Smooth muscle cell of the umbilical artery (primary cell): ENCODE data around the gene DDX49. TPM values are rescaled to one million over a fixed set of nuclear protein-coding genes. Genes with fewer than 3 reads are reported as not detected.

Source experiments
- total RNA-seq: library from RNA; depleted of rRNA; stranded (reverse); fragments of >200 nt; gene quantifications from 2 replicates; pipeline ENCODE4 v1.2.3, GENCODE V29; 2014

DDX49 gene, protein sequence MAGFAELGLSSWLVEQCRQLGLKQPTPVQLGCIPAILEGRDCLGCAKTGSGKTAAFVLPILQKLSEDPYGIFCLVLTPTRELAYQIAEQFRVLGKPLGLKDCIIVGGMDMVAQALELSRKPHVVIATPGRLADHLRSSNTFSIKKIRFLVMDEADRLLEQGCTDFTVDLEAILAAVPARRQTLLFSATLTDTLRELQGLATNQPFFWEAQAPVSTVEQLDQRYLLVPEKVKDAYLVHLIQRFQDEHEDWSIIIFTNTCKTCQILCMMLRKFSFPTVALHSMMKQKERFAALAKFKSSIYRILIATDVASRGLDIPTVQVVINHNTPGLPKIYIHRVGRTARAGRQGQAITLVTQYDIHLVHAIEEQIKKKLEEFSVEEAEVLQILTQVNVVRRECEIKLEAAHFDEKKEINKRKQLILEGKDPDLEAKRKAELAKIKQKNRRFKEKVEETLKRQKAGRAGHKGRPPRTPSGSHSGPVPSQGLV
- 48.8 and 56.7 TPM in 2 replicates for total RNA-seq

DNA sequence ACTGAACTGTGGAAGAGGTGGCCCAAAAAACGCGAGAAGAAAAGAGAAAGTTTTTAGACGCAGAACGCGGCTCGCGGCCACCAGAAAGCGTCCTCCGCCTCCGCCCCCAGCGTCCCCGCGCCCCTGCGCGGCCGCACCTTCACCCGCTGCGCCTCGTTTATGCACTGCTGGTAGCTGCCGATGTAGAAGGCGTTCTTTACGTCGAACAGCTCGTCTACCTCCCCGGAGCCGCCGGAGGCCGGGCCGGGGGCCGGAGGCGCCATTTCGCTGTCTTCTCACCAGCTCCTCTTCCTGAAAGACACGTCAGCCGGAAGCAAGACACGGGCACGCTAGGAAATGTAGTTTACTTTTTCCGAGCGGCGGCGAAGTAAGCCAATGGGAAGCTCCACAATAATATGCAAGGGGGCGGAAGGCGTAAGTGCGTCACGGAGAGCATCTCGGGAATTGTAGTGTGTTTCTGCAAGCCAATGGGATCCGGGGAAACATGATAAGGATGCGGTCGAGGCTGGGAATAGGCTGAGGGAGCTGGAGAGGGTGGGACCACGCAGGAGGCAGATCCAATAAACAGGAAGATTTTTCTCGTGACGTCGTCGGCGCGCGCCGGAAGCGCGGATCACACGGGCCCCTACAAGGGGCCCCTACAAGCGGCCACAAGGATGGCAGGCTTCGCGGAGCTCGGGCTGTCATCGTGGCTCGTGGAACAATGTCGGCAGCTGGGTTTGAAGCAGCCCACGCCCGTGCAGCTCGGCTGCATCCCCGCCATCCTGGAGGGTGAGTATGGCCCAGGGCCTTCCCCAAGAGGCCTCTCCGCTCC lies at the start of gene DDX49, which contains the start of gene COPE:
Gene DDX49 (plus strand): TSS at position 630 of the 814 bp plus-strand sequence. CDS start 27 bp downstream, at position 657.
Gene COPE (minus strand): TSS at position 302 of the 814 bp plus-strand sequence. CDS start 39 bp downstream, at position 263.

DNA sequence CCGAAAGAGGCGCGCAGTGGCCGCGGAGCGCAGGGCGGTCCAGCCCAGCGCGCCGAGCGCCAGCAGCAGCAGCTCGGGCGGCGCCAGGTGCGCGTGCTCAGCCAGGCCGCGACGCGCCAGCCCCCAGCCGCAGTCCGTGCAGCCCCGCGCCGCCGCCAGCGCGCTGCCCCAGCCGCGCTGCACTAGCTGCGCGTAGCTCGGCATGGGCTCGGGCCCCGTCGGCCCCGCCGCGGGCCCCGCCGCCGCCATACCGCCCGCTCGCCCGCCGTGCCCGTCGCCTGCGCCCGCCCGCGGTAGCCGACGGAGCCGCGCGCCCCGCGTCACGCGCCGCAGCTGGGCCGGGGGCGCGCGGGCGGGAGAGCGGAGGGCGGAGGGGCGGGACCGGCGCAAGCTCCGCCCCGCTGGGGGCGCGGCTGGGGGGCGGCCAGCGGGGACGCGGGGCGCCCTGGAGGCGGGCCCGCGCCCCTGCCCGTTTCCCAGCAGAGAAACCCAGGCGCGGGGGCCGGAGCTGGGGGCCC lies 23.6 kb upstream of the DDX49 start, which contains the start of gene CERS1:
Gene CERS1 (minus strand): TSS at position 335 of the 518 bp plus-strand sequence. CDS start 86 bp downstream, at position 249.

DNA sequence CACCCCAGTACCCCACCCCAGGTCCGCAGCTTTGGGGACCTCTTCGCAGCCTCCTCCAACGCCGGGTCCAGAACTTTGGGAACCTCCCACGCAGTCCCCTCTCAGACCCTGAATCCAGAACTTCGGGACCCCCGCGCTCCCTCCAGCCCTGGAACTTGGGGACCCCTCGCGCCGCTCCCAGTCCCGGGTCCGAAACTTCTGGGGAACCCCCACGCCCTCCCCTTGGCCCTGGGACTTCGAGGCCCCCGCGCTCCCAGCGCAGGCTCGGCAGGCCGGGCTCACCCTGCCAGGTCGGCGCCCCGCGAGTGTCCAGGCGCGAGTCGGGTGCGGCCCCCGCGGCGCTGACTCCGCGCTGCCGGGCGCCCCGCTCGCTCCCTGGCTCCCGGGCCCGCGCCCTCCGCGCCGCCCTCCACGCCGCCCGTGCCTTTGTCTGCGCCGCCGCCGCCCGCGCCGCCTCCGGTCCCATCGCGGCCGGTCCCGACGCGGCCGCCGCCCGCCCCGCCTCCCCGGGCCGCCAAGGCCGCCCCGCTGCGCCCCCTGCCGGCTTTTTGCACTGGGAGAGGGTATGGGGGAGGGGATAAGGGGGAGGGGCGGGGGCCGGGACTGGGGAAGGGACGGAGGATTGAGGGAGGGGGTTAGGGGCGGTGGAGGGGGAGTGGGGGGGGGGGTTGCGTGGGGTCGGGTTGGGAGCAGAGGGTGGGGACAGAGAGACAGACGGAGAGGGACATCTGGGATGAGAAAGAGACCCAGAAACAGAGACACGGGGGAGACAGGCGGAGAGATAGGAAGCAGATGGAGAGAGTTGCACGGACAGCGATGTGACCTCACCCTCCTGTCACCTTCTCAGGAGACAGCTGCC lies 21.5 kb downstream of the DDX49 start, which contains the start of gene HOMER3:
Gene HOMER3 (minus strand): TSS at position 449 of the 859 bp plus-strand sequence. CDS start 2,235 bp downstream, outside the sequence.

Other genes with a start within 250 kb of the DDX49 start
- 3.6 TPM in 2 replicates for gene CRTC1, start 236.0 kb upstream of the DDX49 start, total RNA-seq
- gene COMP, start 128.4 kb upstream of the DDX49 start, total RNA-seq, result 0.09 and 3.0 TPM in 2 replicates
- 66.8 and 111 TPM in 2 replicates for gene UPF1, start 87.8 kb upstream of the DDX49 start, total RNA-seq
- 2.3 and 2.7 TPM in 2 replicates for gene CERS1, start 23.6 kb upstream of the DDX49 start, total RNA-seq
- 227 and 244 TPM in 2 replicates for gene COPE, start 328 bp upstream of the DDX49 start, total RNA-seq
- 53.3 and 55.2 TPM in 2 replicates for gene HOMER3, start 21.5 kb downstream of the DDX49 start, total RNA-seq
- 52.9 and 63.7 TPM in 2 replicates for gene SUGP2, start 113.8 kb downstream of the DDX49 start, total RNA-seq
- gene ARMC6, start 113.9 kb downstream of the DDX49 start, total RNA-seq, result 36.2 and 54.6 TPM in 2 replicates
- gene SLC25A42, start 144.3 kb downstream of the DDX49 start, total RNA-seq, result 6.3 and 8.6 TPM in 2 replicates
- 29.1 and 29.8 TPM in 2 replicates for gene TMEM161A, start 218.8 kb downstream of the DDX49 start, total RNA-seq